ENCODE data around the gene MLN.
"Not testable (repeated sequence)": the region's sequence is repeated elsewhere in the genome, so short reads cannot be mapped to it uniquely, and the experiment has no call there.

MLN gene

DNA sequence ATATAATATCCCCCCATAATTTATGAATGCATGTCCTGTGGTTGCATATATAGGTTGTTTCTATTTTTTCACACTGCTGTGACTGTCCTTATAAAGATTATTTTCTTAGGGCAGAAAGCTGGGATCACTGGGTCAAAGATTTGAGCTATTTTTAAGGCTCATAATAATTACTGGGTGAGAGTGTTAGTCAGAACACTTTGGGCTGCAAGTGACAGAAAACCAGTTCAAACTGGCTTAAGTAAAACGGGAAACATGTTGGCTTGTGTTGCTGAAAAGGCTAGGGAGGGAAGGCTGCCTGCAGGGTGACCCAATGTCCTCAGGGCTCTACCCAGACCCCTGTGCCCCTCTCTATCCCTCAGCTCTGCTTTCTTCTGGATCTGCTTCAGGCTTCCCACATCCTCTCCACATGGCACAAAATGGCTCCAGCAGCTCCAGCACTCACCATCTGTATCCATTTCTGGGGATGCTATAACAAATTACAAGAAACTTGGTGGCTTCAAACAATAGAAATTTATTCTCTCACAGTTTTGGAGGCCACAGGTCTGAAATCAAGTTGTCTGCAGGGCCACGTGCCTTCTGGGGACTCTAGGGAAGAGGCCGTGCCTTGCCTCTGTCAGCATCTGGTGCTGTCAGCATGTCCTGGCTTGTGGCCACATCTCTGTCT is 33.1 kb upstream of the MLN start:
- DNase-seq (ENCODE audit: low read depth in 4 of 4, low spot score in 1 of 4): no peak

DNA sequence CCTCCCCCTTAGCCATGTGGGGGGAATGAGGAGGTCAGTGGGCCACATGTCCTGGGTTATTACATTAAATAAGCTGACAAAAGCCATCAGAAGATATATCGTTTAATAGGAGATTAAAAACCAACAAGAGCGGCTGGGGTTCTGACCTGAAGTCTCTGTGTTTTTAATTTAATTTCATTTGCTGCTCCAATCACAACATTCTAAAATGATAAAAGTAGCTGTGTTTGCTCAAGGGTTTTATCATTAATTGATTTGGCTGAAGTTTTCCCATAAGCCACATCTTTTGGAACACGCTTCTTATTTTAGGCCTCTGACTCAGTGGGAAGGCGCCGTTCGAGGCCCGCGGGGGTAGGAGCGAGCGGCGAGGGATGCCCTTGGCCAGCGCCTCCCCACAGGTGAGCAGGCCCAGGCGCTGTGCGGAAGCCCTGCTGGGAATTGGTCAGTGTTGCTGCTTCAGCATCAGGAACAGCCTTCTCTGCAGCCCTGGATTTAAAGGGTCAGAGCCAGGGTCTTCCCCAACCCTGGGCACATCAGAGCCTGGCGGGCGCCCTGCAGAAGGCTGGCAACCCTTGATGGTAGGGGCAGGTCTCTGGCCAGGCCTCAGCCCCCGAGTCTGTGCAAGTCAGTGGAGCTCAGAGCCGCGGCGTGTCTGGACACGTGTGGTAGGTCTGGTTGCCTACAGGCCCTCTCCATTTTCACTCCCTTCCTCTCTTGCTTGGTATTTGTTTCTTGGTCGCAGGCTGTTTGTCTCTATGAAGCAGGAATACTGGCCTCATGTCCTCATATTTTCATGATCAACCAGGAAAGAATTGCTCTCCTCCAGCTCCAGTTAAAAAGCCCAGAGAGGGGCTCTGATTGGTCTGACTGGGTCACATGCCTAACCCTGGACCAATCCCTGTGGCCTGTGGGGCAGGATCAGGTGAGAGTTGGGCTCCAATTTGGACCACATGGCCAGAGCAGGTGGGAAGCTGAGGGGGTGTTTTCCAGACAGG is 30.9 kb upstream of the MLN start:
- no peak for DNase-seq (ENCODE audit: low read depth in 4 of 4, low spot score in 1 of 4)

DNA sequence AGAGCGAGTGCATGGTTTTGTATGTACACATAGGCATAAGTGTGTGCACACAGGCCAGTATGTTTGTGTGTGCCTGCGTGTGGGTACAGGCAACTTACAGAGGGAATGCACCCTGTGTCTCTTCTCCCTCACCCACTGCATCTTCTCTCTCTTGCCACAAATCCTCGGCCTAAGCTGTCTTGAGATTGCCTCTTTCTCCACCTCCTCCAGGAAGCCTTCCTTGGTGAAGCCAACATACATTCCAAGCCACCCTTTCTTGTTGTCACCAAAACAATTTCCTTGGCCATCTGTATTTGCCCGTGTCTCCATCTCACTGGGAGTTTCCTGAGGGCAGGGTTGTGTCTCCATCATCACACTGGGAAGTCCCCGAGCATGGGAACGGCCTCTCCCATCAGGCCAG is 29.8 kb upstream of the MLN start:
- no peak for DNase-seq (ENCODE audit: low read depth in 4 of 4, low spot score in 1 of 4)

DNA sequence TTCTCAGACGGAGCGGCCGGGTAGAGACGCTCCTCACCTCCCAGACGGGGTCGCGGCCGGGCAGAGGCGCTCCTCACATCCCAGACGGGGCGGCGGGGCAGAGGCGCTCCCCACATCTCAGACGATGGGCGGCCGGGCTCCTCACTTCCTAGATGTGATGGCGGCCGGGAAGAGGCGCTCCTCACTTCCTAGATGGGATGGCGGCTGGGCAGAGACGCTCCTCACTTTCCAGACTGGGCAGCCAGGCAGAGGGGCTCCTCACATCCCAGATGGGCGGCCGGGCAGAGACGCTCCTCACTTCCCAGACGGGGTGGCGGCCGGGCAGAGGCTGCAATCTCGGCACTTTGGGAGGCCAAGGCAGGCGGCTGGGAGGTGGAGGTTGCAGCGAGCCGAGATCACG is 29.0 kb upstream of the MLN start:
- not testable (repeated sequence) for DNase-seq (ENCODE audit: low read depth in 4 of 4, low spot score in 1 of 4)

DNA sequence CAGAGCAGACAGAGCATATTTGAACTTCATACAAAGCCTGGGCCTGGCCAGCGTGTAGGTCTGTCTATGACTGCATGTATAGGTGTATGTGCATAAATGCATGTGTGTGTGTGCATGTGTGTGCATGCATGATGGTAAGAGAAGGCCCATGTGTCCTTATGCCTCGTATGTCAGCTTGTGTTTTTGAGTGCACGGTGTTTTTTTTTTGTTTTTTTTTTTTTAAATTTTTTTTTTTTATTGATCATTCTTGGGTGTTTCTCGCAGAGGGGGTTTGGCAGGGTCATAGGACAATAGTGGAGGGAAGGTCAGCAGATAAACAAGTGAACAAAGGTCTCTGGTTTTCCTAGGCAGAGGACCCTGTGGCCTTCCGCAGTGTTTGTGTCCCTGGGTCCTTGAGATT is 27.9 kb upstream of the MLN start:
- not testable (repeated sequence) for DNase-seq (ENCODE audit: low read depth in 4 of 4, low spot score in 1 of 4)

DNA sequence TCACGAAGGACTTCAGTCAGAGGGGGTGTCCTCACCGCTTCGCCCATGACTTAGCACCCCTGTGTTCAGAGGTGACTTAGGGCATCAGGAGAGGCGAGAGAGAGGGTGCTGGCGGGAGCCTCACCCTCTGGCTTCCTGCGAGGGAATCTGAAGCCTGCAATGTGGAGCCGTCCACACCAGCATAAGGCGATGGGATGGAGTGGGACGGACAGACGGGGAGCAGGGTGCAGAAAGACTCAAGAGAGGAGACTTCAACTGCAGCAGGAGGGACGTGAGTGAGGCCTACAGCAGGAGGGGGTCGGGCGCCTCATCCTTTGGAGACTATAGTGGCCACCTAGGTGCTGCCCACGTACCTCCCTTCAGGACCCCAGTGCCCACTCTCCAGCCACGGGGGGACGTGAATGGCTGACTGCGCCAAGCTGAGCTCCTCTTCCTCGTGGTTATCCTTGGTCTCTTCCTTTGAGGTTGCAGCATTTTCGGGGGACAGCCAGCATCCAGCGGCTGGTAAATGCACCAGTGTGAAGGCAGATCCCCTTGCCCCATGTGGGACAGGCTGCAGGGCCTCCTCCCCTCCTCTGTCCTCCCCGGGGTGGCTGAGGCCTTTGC is 26.9 kb upstream of the MLN start:
- no peak for DNase-seq (ENCODE audit: low read depth in 4 of 4, low spot score in 1 of 4)

DNA sequence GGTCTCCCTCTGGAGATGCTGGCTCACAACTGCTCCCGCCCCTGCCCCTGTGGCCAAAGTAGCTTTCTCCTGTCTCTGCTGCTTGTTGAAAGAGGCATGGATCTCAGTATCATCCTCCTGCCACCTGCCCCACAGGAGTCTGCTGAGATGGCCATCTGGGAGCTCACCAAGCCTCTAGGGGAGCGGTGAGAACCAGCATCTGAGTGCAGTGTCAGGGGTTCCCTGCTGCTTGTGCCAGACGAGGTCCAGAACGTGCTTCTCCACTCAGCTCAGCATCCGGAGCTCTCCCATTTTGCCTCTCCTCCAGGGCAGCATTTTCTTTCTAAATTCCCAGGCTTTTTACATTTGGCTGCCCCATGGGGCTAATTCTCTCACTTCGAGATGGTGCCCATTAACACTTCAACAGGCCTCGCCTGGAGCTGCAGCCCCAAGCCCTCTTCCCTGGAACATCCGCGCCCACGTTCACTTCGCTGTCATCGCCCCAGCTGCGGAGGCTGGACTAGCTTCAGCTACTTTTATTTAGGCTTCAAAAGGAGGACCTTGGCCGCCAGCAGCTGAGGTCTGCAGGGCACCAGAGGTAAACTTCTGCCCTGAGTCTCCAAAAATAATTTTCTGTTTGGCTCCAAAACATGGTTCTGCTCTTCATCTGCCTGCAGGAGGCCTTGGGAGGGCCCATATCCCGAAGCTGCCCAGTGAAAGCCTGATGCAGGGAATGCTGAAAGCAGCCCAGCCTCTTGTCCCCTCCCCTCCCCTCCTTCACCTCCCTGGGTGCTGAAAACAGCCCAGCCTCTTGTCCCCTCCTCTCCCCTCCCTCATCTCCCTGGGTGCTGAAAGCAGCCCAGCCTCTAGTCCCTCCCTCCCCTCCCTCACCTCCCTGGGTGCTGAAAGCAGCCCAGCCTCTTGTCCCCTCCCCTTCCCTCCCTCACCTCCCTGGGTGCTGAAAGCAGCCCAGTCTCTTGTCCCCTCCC is 25.2 kb upstream of the MLN start:
- no peak for DNase-seq (ENCODE audit: low read depth in 4 of 4, low spot score in 1 of 4)

DNA sequence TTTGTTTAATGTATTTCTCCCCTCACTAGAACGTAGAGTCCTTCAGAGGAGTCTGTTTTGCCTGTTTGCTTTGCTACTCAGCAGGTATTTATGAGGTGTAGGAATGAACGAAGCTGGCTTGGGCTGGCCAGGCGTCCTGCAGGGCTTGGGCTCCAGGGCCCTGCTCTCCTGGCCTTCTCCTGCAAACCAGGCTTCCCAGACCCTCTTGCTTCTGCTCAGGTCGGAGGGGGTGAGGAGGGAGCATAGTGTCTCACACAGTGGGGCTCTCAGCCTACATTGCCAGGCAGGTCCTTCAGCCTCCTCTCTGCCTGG is 24.6 kb upstream of the MLN start:
- no peak for DNase-seq (ENCODE audit: low read depth in 4 of 4, low spot score in 1 of 4)

DNA sequence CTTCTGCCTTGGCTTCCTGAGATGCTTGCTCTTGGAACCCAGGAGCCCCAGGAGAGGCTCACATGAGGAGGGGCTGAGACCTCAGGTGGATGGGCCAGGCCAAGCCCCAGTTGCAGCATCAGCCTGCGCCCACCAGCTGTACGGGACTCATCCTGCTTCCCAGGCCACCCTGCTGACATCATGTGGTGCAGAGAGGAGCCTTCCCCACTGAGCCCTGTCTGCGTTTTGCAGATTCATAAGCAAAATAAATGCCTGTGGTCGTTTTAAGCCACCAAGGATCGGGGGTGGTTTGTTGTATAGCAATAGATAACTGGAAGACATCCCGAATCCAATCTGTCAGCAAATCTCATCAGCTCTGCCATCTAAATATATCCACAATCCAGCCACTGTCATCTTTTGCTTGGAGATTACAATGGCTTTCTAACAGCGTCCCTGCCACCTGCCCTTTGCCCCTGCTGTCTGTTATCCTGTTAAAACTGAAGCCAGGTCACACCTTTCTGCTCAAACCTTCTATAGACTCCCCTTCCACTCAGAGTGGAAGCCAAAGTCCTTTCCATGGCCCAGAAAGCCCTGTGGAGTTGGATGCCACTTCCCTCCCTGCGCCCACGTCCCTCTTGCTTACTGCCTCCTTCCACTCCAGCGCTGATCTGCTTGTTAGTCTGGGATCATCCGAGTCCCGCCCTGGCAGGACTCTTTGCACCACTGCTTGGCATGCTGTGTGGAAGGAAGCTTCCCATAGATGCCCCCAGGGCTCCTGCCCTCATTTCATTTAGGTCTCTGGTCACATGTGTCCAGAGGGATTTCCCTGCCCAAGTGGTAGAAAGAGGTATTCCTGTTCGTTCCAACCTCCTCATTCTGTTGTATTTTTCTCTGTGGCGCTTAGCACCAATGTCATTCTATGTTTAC is 24.0 kb upstream of the MLN start:
- no peak for DNase-seq (ENCODE audit: low read depth in 4 of 4, low spot score in 1 of 4)

DNA sequence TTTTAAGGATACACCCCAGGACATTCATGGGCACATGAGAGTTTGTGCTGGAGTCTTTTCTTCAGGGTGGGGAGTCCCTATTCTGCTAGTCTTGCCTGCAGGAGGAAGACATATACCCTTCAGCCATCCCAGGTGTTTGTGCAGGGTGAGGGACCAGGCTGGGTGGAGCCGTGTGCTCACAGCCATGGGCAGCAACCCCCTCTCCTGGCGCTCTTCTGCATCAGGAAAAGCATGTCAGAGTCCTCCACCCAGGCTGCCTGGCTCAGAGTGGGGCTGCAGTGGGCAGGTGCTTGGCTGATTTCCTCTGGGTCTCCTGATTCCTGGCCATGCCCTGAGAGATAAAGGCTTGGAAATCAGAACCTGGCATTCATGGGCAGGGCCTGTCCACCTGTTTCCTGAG is 22.7 kb upstream of the MLN start:
- no peak for DNase-seq (ENCODE audit: low read depth in 4 of 4, low spot score in 1 of 4)

DNA sequence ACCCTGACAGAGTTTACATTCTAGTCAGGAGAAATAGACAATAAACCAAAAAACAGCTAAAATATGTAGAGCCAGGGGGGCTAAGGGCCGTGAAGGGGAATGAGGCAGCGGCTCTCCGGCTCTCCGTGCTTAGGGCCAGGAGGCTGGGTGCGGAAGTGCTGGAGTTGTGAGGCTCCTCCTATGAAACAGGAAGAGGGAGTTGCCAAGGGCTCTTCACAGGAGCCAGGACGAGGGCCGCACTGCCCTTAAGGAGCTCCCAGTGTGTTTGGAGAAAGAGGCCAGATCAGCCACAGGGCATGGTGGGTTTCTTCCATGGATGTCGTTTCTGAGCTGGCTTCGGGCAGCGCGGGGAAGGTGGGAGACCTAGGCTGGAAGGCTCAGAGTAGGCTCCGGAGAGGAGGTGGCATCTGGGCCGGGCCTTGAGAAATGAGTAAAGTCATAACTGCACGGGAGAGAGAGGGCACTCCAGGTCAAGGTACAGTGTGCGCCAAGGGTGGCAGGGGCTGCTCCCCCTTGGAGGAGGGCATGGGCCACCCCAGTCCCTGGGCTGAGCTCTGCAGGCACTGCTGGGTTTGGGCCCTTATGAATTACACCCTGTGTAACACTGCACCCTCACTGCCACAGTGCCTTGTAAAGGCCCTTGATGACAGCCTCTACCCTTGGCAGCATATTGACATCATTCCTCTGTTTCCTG is 20.8 kb upstream of the MLN start:
- DNase-seq (ENCODE audit: low read depth in 4 of 4, low spot score in 1 of 4): no peak

DNA sequence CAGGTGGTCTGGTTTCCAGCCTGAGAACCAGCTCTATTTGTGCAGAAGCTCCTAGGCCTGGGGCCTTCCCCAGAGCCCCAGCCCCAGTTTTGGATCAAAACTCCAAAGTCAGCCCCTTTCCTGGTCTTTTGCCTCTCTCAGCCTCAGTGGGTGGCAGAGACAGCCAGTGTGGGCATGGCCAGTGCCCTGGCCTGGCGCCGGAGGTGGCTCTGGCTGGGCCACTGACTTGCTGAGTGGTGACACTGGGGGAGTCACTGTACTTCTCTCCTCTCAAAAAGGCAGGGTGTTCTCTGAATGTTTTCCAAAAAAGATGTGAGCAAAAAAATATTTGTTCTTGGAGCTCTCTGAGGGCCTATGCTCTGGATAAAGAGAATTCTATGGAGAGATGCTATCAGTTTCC is 20.0 kb upstream of the MLN start:
- DNase-seq (ENCODE audit: low read depth in 4 of 4, low spot score in 1 of 4): no peak

DNA sequence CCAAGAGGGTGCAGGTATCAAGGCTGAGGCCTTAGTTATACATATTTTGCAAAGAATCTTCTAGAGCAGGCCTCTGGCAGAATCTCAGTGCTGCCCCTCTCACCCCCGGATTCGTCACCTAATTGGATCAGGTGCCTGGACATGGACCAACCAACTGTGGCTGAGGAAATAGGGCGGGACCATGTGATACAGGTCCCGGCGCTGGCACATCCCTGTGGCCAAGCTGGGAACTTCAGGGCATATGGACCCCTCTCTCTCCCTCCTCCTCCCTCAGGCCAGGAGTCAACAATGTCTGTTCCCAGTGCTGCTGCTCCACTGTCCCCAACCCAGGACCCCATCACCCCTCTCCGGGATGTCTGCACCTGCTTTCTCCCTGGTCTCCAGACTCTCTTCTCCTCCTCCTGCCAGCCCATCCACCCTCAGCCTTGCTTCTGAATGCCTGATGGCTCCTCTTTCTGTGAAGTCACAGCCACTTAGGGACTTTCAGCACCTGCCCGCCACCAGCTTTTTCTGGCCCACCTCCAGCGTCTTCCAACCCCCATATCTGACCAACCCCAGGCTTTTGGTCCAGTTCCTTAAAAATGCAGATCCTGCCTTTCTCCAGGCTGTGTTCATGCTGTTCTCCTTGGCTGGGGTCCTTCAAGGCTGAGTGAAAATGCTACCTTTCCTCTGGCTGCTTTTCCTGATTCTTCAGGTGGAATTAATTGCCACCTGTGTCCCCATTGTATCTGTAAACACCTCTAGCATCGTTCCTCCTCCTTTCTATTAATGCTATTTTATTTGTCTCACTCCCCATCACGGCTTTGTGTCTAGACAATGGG is 19.0 kb upstream of the MLN start:
- no peak for DNase-seq (ENCODE audit: low read depth in 4 of 4, low spot score in 1 of 4)

DNA sequence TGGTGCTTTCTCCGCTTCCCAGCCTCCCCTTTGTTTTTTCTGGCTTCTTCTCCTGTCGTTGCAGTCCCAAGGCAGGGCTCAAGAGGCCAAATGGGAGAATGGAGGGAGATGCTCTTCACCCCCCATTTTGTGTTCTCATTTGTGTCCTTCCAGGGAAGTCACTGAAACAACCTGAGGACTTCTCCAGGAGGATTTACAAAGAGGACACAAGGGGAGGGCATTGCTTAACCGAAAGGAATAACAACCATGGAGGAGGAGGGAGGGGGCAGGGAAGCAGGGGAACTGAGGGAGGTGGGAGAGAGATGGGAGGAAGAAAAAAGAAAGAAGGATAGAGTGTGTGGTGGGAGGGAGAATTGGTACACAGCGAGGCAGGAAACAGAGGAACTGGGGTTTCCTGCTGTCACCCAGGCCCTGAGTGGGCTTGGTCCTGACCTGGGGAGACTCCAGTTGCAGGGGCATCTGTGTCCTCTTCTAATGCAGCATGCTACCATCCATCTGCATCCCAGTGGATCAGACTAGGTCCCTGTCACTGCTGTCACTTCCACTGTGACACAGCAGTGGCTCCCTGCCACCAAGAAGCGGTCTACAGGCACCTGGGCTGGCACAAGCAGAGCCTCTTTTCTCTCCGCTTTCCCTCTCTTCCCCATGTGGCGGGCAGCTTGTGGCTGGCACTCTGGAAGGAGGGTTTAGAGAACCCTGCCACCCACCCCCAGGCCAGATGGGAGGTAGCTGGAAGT is 17.1 kb upstream of the MLN start:
- no peak for DNase-seq (ENCODE audit: low read depth in 4 of 4, low spot score in 1 of 4)

DNA sequence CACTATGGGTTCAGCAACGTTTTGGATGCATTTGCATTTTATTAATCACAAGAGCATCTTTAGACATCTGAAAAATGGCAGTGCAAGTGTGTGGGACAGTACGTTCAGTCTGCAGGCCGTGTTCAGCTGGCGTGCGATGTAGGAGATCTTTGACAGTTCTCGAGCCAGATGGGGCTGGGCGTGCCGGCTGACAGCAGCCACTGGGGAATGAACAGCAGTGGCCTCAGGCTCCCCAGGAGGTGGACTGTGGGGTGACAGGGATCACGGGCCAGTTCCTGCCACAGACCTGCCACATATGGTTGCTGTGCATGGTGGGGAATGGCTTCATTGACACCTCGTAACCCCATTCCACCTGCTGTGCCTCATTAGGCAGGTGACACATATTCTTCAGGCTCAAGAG is 16.4 kb upstream of the MLN start:
- no peak for DNase-seq (ENCODE audit: low read depth in 4 of 4, low spot score in 1 of 4)

DNA sequence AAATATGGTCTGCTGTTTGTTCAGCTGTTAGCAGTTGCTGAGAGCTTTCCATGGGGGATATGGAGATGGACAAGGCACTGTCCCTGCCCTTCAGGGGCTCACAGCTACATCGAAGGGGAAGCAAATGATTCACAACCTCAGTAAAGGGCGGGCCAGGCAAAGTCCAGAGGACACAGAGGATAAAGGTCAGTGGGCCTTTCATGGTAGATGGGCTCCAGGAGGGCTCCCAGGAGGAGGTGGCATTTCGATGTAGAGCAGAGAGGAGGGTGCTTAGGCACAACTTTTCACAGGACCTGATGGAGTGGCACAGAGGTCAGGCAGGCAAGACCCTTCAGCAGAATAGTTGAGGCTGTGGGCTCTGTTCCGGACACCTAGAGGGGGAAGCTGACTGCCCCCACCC is 15.2 kb upstream of the MLN start:
- no peak for DNase-seq (ENCODE audit: low read depth in 4 of 4, low spot score in 1 of 4)

DNA sequence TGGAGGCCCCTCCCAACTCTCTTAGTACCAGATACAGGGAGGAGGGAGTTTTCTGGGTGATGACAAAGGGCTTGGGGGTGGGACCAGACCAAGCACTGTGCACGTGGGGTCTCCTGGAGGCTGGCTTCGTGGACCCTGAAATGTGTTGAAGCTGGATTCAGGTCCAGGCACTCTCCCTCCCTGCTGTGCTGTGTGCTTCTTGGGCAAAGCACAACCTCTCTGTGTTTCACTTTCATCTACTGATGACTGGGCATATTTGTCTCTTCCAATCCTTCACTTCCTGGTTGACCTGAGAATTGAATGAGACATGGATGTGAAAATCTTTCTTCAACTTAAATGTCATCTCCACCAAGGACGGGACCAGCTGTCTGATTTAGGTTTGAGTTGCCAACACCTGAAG is 14.5 kb upstream of the MLN start:
- no peak for DNase-seq (ENCODE audit: low read depth in 4 of 4, low spot score in 1 of 4)

DNA sequence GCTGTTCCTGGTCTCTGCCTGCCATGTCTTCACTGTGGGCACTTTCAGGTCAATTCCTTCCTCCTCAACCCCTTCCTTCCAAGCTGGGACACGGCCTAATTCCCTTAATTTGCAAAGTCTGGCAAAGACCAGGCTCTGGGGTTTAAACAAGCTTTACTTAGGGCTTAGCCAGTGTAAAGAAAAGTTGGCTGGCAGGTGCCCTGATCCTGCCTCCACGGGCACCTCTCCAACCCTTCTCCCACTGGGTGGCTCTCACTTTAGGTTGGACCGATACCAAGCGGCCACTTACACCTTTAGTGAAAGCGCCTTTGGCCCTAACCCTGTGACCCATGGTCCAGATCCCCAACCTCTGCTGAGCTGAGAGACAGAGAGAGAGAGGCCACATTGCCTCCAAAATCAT is 13.7 kb upstream of the MLN start:
- no peak for DNase-seq (ENCODE audit: low read depth in 4 of 4, low spot score in 1 of 4)
